NCI-H2196 treated with DMSO at 0.1 percent for 48 hours (cell line): ENCODE measurements around the gene MROH2B.

Experiments
- DNase-seq: peaks from one replicate; lab custom pipeline; 2025; ENCODE audit not compliant: unreplicated experiment; lab: John Stamatoyannopoulos, UW

MROH2B gene

GRCh38 chr5:41071242-41071641 is at the start of gene MROH2B:
Gene MROH2B (minus strand): TSS chr5:41071342. CDS start chr5:41070852, 490 bp downstream.
- DNase-seq, result no peak

- no peak for DNase-seq
Observed at GRCh38 chr5:41120600-41120999, 49.5 kb upstream of the MROH2B start.

- DNase-seq, result no peak
Observed at GRCh38 chr5:41118177-41118576, 47.0 kb upstream of the MROH2B start.

GRCh38 chr5:41115281-41115680 is 44.1 kb upstream of the MROH2B start:
- no peak for DNase-seq

GRCh38 chr5:41112486-41113455 is 41.6 kb upstream of the MROH2B start:
- DNase-seq, result no peak

GRCh38 chr5:41109186-41109585 is 38.0 kb upstream of the MROH2B start:
- DNase-seq, result no peak

GRCh38 chr5:41102341-41102740 is 31.2 kb upstream of the MROH2B start:
- no peak for DNase-seq

GRCh38 chr5:41097642-41098041 is 26.5 kb upstream of the MROH2B start:
- no peak for DNase-seq

GRCh38 chr5:41095324-41096101 is 24.4 kb upstream of the MROH2B start:
- no peak for DNase-seq

GRCh38 chr5:41094871-41095270 is 23.7 kb upstream of the MROH2B start:
- DNase-seq, result no peak

GRCh38 chr5:41093803-41094202 is 22.7 kb upstream of the MROH2B start:
- no peak for DNase-seq

- no peak for DNase-seq
Observed at GRCh38 chr5:41087461-41087860, 16.3 kb upstream of the MROH2B start.

- no peak for DNase-seq
Observed at GRCh38 chr5:41083306-41083705, 12.2 kb upstream of the MROH2B start.

GRCh38 chr5:41071975-41072374 is 833 bp upstream of the MROH2B start:
- DNase-seq, result no peak

GRCh38 chr5:41067714-41068568 is 3.2 kb downstream of the MROH2B start:
- no peak for DNase-seq

GRCh38 chr5:41065691-41066335 is 5.3 kb downstream of the MROH2B start:
- DNase-seq, result no peak

- DNase-seq, result no peak
Observed at GRCh38 chr5:41057940-41058339, 13.2 kb downstream of the MROH2B start.

- DNase-seq, result no peak
Observed at GRCh38 chr5:41057231-41057630, 13.9 kb downstream of the MROH2B start.

GRCh38 chr5:41048986-41049385 is 22.2 kb downstream of the MROH2B start:
- no peak for DNase-seq

GRCh38 chr5:41043109-41043747 is 27.9 kb downstream of the MROH2B start:
- DNase-seq, result no peak
